Mesothelial cell of epicardium (in vitro differentiated cells): ENCODE results near the gene TFDP3. TPM values are rescaled to one million over a fixed set of nuclear protein-coding genes. Genes with fewer than 3 reads are reported as not detected.

Experiments
- DNase-seq, 2 experiments: peaks; one replicate each; pipeline ENCODE4 v3.0.0; 2021; ENCODE audit warnings: low spot score in 2 of 2; ENCODE audit not compliant: unreplicated experiment in 2 of 2
- H3K27ac Mint-ChIP-seq: 2 replicates; pipeline ENCODE4 v1.8.0; 2021; ENCODE audit warnings: mixed read lengths
- H3K27me3 Mint-ChIP-seq: 2 replicates; pipeline ENCODE4 v1.8.0; 2021; ENCODE audit warnings: low read depth, mixed read lengths
- H3K36me3 Mint-ChIP-seq: 2 replicates; pipeline ENCODE4 v1.8.0; 2021; ENCODE audit warnings: mixed read lengths
- H3K4me1 Mint-ChIP-seq: 2 replicates; pipeline ENCODE4 v1.8.0; 2021; ENCODE audit warnings: mixed read lengths
- H3K4me3 Mint-ChIP-seq: 2 replicates; pipeline ENCODE4 v1.8.0; 2021; ENCODE audit warnings: mild to moderate bottlenecking, moderate library complexity, mixed read lengths
- H3K9me3 Mint-ChIP-seq: 2 replicates; pipeline ENCODE4 v1.8.0; 2021; ENCODE audit warnings: mixed read lengths
- CTCF ChIP-seq: fragments of 200-600 bp; sonication (generic); IDR thresholded peaks from one replicate; pipeline ENCODE4 v1.5.0; 2021; ENCODE audit warnings: antibody characterized with exemption; ENCODE audit not compliant: unreplicated experiment
- total RNA-seq: library from RNA; stranded (reverse); gene quantifications from 3 replicates; pipeline ENCODE4 v1.2.1, GENCODE V29; 2021

Gene TFDP3
- total RNA-seq, 1 donor from 2014 or later, result not detected

GRCh38 chrX:133235830-133236229 is 17.7 kb upstream of the TFDP3 start:
- H3K9me3 Mint-ChIP-seq, result no peaks in the 10 kb centered on the region
- no peaks in the 10 kb centered on the region for H3K27me3 Mint-ChIP-seq
- no peak for DNase-seq
- H3K4me3 Mint-ChIP-seq, result no peak overlapping the region
- no peak overlapping the region for H3K27ac Mint-ChIP-seq
- H3K36me3 Mint-ChIP-seq, result no peaks in the 10 kb centered on the region
- TF ChIP-seq CTCF, result no peak
- peaks cover 7% of the 10 kb centered on the region for H3K4me1 Mint-ChIP-seq

- no peaks in the 10 kb centered on the region for H3K27me3 Mint-ChIP-seq
- no peak for TF ChIP-seq CTCF
- no peak overlapping the region for H3K4me3 Mint-ChIP-seq
Measured at GRCh38 chrX:133232331-133232730, 14.2 kb upstream of the TFDP3 start.

GRCh38 chrX:133229361-133229760 is 11.2 kb upstream of the TFDP3 start:
- Mint-ChIP-seq H3K36me3 (no peaks in the 10 kb centered on the region), H3K9me3 (no peaks in the 10 kb centered on the region), H3K4me3 (no peak overlapping the region), H3K27ac (no peak overlapping the region), H3K4me1 (no peaks in the 10 kb centered on the region), H3K27me3 (no peaks in the 10 kb centered on the region)
- DNase-seq, result no peak
- TF ChIP-seq CTCF, result no peak

More at GRCh38 chrX:133232331-133232730, 14.2 kb upstream of the TFDP3 start:
- peaks cover 7% of the 10 kb centered on the region for H3K4me1 Mint-ChIP-seq
- no peaks in the 10 kb centered on the region for H3K36me3 Mint-ChIP-seq
- DNase-seq, result no peak
- no peaks in the 10 kb centered on the region for H3K9me3 Mint-ChIP-seq
- H3K27ac Mint-ChIP-seq, result no peak overlapping the region

- H3K27me3 Mint-ChIP-seq, result no peaks in the 10 kb centered on the region
- H3K27ac Mint-ChIP-seq, result no peak overlapping the region
- H3K9me3 Mint-ChIP-seq, result no peaks in the 10 kb centered on the region
- H3K4me3 Mint-ChIP-seq, result no peak overlapping the region
- DNase-seq, result no peak
- no peak for TF ChIP-seq CTCF
- H3K4me1 Mint-ChIP-seq, result peaks cover 8% of the 10 kb centered on the region
- H3K36me3 Mint-ChIP-seq, result no peaks in the 10 kb centered on the region
Measured at GRCh38 chrX:133215747-133216146, 2.4 kb downstream of the TFDP3 start.

- H3K27me3 Mint-ChIP-seq, result no peaks in the 10 kb centered on the region
- DNase-seq, result no peak
- TF ChIP-seq CTCF, result no peak
- H3K27ac Mint-ChIP-seq, result no peak overlapping the region
- H3K9me3 Mint-ChIP-seq, result no peaks in the 10 kb centered on the region
- H3K36me3 Mint-ChIP-seq, result no peaks in the 10 kb centered on the region
- no peak overlapping the region for H3K4me3 Mint-ChIP-seq
- peaks cover 8% of the 10 kb centered on the region for H3K4me1 Mint-ChIP-seq
Measured at GRCh38 chrX:133215017-133215416, 3.1 kb downstream of the TFDP3 start.

- Mint-ChIP-seq H3K9me3 (no peaks in the 10 kb centered on the region), H3K27ac (no peak overlapping the region), H3K36me3 (no peaks in the 10 kb centered on the region), H3K27me3 (no peaks in the 10 kb centered on the region), H3K4me1 (peaks cover 8% of the 10 kb centered on the region), H3K4me3 (no peak overlapping the region)
- no peak for TF ChIP-seq CTCF
- no peak for DNase-seq
Measured at GRCh38 chrX:133214301-133214700, 3.9 kb downstream of the TFDP3 start.
